ENCODE results near the gene PHF10. TPM values are rescaled to one million over a fixed set of nuclear protein-coding genes. Genes with fewer than 3 reads are reported as not detected.
"Not testable (repeated sequence)": the region's sequence is repeated elsewhere in the genome, so short reads cannot be mapped to it uniquely, and the experiment has no call there.

PHF10 gene
- 74.0 to 76.9 TPM (median 75.9 TPM) in 3 replicates for total RNA-seq

GRCh38 chr6:169724494-169725124 is at the start of gene PHF10:
Gene PHF10, minus strand, starts transcription at chr6:169724500. Its CDS starts 569 bp downstream, at chr6:169723931.
- H3K36me3 Mint-ChIP-seq = no peaks in the 10 kb centered on the region
- no peaks in the 10 kb centered on the region for H3K9me3 Mint-ChIP-seq
- H3K27ac Mint-ChIP-seq = peak within 1 kb of the TSS; percentile 98
- peaks cover 55% of the 10 kb centered on the region for H3K4me1 Mint-ChIP-seq
- no peak for TF ChIP-seq CTCF (IDR thresholded peaks at IDR 0.05; ENCODE audit: unreplicated experiment)
- DNase-seq (ENCODE audit: low spot score in 2 of 2, unreplicated experiment in 2 of 2) = peak; percentile 76 to 77
- H3K27me3 Mint-ChIP-seq (ENCODE audit: low read depth) = no peaks in the 10 kb centered on the region
- H3K4me3 Mint-ChIP-seq = peak within 1 kb of the TSS; percentile 90

DNA sequence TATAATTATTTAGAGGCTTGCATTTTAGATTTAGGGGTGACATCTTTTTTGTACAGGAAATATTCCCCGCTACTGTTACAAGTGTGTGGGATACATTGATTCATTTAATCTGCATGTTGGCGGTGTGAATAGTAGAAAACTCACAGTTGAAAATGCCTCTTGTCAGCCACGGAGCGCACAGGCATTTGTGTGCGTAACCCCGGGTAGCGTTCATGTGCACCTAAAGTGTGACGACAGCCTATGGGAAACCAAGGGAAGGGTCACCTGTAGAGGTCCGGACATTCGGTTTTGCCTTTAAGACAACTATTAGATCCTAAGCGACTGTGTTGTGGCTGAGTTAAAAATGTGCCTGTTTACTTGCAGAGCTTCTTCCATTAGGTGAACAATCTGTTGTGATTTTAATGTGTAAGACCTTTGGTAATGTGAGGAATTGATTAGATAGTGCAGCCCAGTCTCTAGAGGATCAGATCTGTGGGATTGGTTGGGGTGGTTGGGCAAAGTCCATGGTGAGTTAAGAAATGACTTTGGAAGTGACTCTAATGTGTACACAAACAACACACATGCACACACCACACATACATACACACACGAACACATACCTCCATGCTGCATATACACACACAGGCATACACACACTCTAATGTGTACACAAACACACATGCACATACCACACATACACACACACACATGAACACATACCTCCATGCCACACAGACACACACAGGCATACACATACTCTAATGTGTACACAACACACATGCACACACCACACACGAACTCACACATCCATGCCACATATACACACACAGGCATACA is 42.8 kb upstream of the PHF10 start:
- H3K4me1 Mint-ChIP-seq = no peaks in the 10 kb centered on the region
- H3K27ac Mint-ChIP-seq = no peak overlapping the region
- no peaks in the 10 kb centered on the region for H3K27me3 Mint-ChIP-seq (ENCODE audit: low read depth)
- DNase-seq (ENCODE audit: low spot score in 2 of 2, unreplicated experiment in 2 of 2) = no peak
- H3K4me3 Mint-ChIP-seq = no peak overlapping the region
- H3K36me3 Mint-ChIP-seq = peaks cover 36% of the 10 kb centered on the region
- no peak for TF ChIP-seq CTCF (IDR thresholded peaks at IDR 0.05; ENCODE audit: unreplicated experiment)
- H3K9me3 Mint-ChIP-seq = no peaks in the 10 kb centered on the region

DNA sequence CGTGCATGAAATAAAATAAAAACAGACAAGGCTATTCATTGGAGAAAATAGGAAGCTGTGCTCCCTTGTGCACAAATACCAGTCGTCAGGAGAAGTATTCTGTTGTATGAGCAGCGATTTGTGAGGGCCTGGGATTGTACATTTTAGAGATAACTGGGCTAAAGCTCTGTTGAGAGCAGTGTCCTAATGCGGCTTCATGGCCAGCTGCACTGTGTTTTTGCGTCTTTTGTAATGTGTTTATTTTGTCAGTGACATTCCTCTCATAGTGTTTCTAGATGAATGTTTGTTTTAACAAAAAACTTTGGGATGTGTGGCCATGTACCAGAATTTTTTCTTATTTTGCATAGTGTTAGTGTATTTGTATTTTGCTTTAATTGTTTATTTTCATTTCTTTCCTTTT is 41.9 kb upstream of the PHF10 start:
- Mint-ChIP-seq H3K4me1 (no peaks in the 10 kb centered on the region), H3K27me3 (ENCODE audit: low read depth) (no peaks in the 10 kb centered on the region)

DNA sequence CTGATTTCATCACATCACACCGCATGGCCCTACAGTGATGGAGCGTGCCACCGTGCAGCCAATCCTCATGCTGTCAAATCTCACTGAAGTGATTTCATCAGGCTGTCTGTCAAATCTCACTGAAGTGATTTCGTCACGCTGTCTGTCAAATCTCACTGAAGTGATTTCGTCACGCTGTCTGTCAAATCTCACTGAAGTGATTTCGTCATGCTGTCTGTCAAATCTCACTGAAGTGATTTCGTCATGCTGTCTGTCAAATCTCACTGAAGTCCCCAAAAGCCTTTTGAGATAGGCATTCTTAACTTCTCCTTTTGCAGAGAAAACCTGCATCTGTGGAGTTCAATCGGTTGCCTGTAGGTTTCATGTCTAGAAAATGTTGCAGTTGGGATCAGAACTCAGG is 41.5 kb upstream of the PHF10 start:
- H3K36me3 Mint-ChIP-seq = peaks cover 32% of the 10 kb centered on the region
- H3K4me3 Mint-ChIP-seq; H3K9me3 Mint-ChIP-seq; H3K4me1 Mint-ChIP-seq; H3K27me3 Mint-ChIP-seq (ENCODE audit: low read depth); DNase-seq (ENCODE audit: low spot score in 2 of 2, unreplicated experiment in 2 of 2); H3K27ac Mint-ChIP-seq: not testable (repeated sequence)

More for the DNA sequence above, 41.9 kb upstream of the PHF10 start:
- H3K9me3 Mint-ChIP-seq = no peaks in the 10 kb centered on the region
- no peak for DNase-seq (ENCODE audit: low spot score in 2 of 2, unreplicated experiment in 2 of 2)
- no peak overlapping the region for H3K4me3 Mint-ChIP-seq
- TF ChIP-seq CTCF (IDR thresholded peaks at IDR 0.05; ENCODE audit: unreplicated experiment) = no peak
- H3K27ac Mint-ChIP-seq = no peak overlapping the region
- peaks cover 31% of the 10 kb centered on the region for H3K36me3 Mint-ChIP-seq

GRCh38 chr6:169763881-169764280 is 39.6 kb upstream of the PHF10 start:
- Mint-ChIP-seq H3K27me3 (ENCODE audit: low read depth) (no peaks in the 10 kb centered on the region), H3K27ac (no peak overlapping the region), H3K4me1 (no peaks in the 10 kb centered on the region), H3K36me3 (peaks cover 40% of the 10 kb centered on the region), H3K9me3 (no peaks in the 10 kb centered on the region), H3K4me3 (no peak overlapping the region)
- DNase-seq (ENCODE audit: low spot score in 2 of 2, unreplicated experiment in 2 of 2) = no peak
- no peak for TF ChIP-seq CTCF (IDR thresholded peaks at IDR 0.05; ENCODE audit: unreplicated experiment)

GRCh38 chr6:169763308-169763707 is 39.0 kb upstream of the PHF10 start:
- Mint-ChIP-seq H3K27me3 (ENCODE audit: low read depth) (no peaks in the 10 kb centered on the region), H3K36me3 (peaks cover 43% of the 10 kb centered on the region), H3K27ac (no peak overlapping the region), H3K4me3 (no peak overlapping the region), H3K9me3 (no peaks in the 10 kb centered on the region), H3K4me1 (no peaks in the 10 kb centered on the region)
- TF ChIP-seq CTCF (IDR thresholded peaks at IDR 0.05; ENCODE audit: unreplicated experiment) = no peak
- DNase-seq (ENCODE audit: low spot score in 2 of 2, unreplicated experiment in 2 of 2) = no peak

Measured in mesothelial cell of epicardium (in vitro differentiated cells).